Measurements from ENCODE around the gene MAP6.

- TF ChIP-seq CTCF (IDR thresholded peaks at IDR 0.05; ENCODE audit: low read length) (no peak), EZH2 (IDR thresholded peaks at IDR 0.05; ENCODE audit: borderline replicate concordance, low read length) (no peak)
Observed at GRCh38 chr11:75588051-75588481, 80.8 kb downstream of the MAP6 start.

All from OCI-LY1 (cell line).